Head of caudate nucleus (tissue), 42 donors: ENCODE results near the gene DDAH2.

ENCODE experiments used
- DNase-seq, 42 donors: peaks; one replicate each; pipeline versions ENCODE4 v3.0.0 to v3.0.0-alpha.2; 2020 to 2021; ENCODE audit warnings: mixed read lengths in 7 of 42
- intact Hi-C: fragments of 100-400 bp; cut with DNase I; formaldehyde crosslinking; loops from one replicate; pipeline ENCODE4 v1.15.0; 2022

The DDAH2 gene

DNA sequence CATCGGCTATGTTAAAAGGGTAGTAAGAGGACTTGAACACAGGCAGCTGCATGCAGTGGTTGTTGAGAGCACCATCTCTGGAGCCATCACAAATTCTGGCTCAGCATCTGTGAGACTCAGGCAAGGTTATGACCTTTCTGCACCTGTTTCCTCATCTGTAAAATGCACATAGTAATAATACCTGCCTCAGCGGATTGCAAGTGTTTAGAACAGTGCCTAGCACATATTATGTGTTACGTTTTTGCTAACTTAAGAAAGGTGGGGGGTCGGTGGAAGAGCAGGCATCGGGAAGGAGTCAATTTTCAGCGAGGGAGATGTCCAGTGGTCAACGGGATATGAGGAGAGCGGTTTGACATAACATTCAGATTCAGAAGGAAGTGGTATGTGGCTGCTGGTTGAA lies 51.1 kb downstream of the DDAH2 start:
- DNase-seq, result no peak
- intact Hi-C loops, result no loop called here
